OCI-LY7 (cell line): ENCODE measurements around the gene OR4D2. TPM values are rescaled to one million over a fixed set of nuclear protein-coding genes. Genes with fewer than 3 reads are reported as not detected.

Experiments used
- BruUV-seq: library from RNA; stranded (reverse); fragments of 400-500 nt; replicated peaks from 2 replicates; lab custom pipeline; 2021; lab: Mats Ljungman, UMichigan
- CTCF ChIA-PET: fragments of 300-600 bp; sonication (Branson Sonifier 250); formaldehyde crosslinking; loops from one replicate; lab custom pipeline; 2022; ENCODE audit warnings: antibody characterized with exemption; ENCODE audit not compliant: unreplicated experiment; lab: Charles Lee
- POLR2A ChIA-PET: fragments of 300-600 bp; sonication (Branson Sonifier 250); formaldehyde crosslinking; loops from one replicate; lab custom pipeline; 2022; ENCODE audit warnings: antibody characterized with exemption; lab: Charles Lee
- DNase-seq: peaks from one replicate; pipeline ENCODE4 v3.0.0-alpha.2; 2015; ENCODE audit warnings: low spot score
- H2AFZ ChIP-seq: fragments of 200-600 bp; sonication (generic), shearing (Covaris generic); 2 replicates; pipeline ENCODE4 v1.6.1; 2014; ENCODE audit warnings: mild to moderate bottlenecking, antibody characterized with exemption, low read length, moderate library complexity
- H3K27ac ChIP-seq: fragments of 200-600 bp; sonication (generic); 2 replicates; pipeline ENCODE4 v1.5.1; 2014; ENCODE audit warnings: mixed run types, low read depth, mild to moderate bottlenecking, moderate library complexity, low read length, inconsistent platforms; ENCODE audit not compliant: poor library complexity, severe bottlenecking
- H3K36me3 ChIP-seq: fragments of 200-600 bp; sonication (generic); 2 replicates; pipeline ENCODE4 v1.6.1; 2014; ENCODE audit warnings: mild to moderate bottlenecking, antibody characterized with exemption, low read length, moderate library complexity, mixed read lengths; ENCODE audit not compliant: insufficient read depth
- H3K4me1 ChIP-seq: fragments of 200-600 bp; sonication (generic); 2 replicates; pipeline ENCODE4 v1.5.1; 2014; ENCODE audit warnings: mild to moderate bottlenecking, low read length; ENCODE audit not compliant: insufficient read depth, poor library complexity, severe bottlenecking
- H3K4me2 ChIP-seq: fragments of 200-600 bp; sonication (generic); 2 replicates; pipeline ENCODE4 v1.6.1; 2014; ENCODE audit warnings: mild to moderate bottlenecking, low read length
- H3K4me3 ChIP-seq: fragments of 200-600 bp; sonication (generic); 2 replicates; pipeline ENCODE4 v1.5.1; 2014; ENCODE audit warnings: mild to moderate bottlenecking, low read depth, low read length; ENCODE audit not compliant: poor library complexity, severe bottlenecking
- H3K79me2 ChIP-seq: fragments of 200-600 bp; sonication (generic); 2 replicates; pipeline ENCODE4 v1.6.1; 2016; ENCODE audit warnings: low read depth, mild to moderate bottlenecking, low read length, moderate library complexity, mixed read lengths; ENCODE audit not compliant: insufficient read depth
- H3K9me2 ChIP-seq: fragments of 200-600 bp; sonication (generic); 2 replicates; pipeline ENCODE4 v1.6.1; 2016; ENCODE audit warnings: mild to moderate bottlenecking, low read length, mixed read lengths; ENCODE audit not compliant: insufficient read depth
- H3K9me3 ChIP-seq: fragments of 200-600 bp; sonication (generic); 2 replicates; pipeline ENCODE4 v1.6.1; 2014; ENCODE audit warnings: mild to moderate bottlenecking, mixed run types, low read length, mixed read lengths
- H4K20me1 ChIP-seq: fragments of 200-600 bp; sonication (generic); 2 replicates; pipeline ENCODE4 v1.6.1; 2014; ENCODE audit warnings: mild to moderate bottlenecking, antibody characterized with exemption, low read length, moderate library complexity, mixed read lengths; ENCODE audit not compliant: insufficient read depth
- EZH2phosphoT487 ChIP-seq: fragments of 200-600 bp; sonication (generic); IDR thresholded peaks from 2 replicates; pipeline ENCODE4 v1.6.1; 2018; ENCODE audit warnings: low read depth, borderline replicate concordance, mild to moderate bottlenecking, mixed run types, antibody characterized with exemption, low read length, moderate library complexity, mixed read lengths
- intact Hi-C: fragments of 100-400 bp; cut with micrococcal nuclease; formaldehyde crosslinking; loops from one replicate; pipeline ENCODE4 v1.10.0; 2022; ENCODE audit not compliant: unreplicated experiment
- total RNA-seq, 2 experiments: library from RNA; depleted of rRNA in 1 of 2; stranded (reverse); fragments of >200 nt in 1 of 2; shearing (Covaris generic) in 1 of 2; gene quantifications; 2 replicates each; pipeline ENCODE4 v1.2.3, GENCODE V29; 2014 to 2022
- TF ChIP-seq, protein P1 (sequence below): fragments of 200-600 bp; sonication (generic); conservative IDR thresholded peaks from 2 replicates; pipeline ENCODE4 v1.5.1; 2014; ENCODE audit warnings: mild to moderate bottlenecking, antibody characterized with exemption, low read length, moderate library complexity, mixed read lengths

The OR4D2 gene
- total RNA-seq, 2 experiments from 2014 or later = not detected

DNA sequence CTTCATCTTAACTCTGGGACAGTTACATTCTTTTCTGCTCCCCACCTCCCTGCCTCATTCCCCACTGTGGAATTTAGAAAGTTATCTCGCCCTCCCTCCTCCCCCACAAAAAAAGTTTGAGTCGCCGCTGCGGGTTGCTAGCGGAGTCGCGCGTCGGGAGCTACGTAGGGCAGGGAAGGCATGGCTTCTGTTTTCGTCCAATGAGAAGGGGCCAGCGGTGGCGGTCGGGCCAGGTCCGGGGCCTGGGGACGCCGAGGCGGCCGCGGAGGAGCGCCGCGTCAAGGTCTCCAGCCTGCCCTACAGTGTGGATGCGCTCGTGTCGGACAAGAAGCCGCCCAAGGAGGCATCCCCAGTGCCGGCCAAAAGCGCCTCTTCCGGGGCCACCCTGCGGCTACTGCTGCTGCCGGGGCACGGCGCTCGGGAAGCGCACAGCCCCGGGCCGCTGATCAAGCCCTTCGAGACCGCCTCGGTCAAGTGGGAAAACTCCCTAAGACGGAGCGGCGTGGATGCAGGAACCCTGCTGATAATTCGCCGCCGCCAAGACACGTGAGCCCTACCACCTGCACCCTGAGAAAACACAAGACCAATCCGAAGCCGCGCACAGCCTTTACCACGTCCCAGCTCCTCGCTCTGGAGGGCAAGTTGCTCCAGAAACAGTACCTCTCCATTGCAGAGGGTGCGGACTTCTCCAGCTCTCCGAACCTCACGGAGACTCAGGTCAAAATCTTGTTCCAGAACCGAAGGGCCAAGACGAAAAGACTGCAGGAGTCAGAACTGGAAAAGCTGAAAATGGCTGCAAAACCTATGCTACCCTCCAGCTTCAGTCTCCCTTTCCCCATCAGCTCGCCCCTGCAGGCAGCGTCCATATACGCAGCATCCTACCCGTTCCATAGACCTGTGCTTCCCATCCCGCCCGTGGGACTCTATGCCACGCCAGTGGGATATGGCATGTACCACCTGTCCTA, 9.7 kb upstream of the OR4D2 start:
- no peak overlapping the region for H2AFZ ChIP-seq
- no peaks in the 10 kb centered on the region for H3K9me3 ChIP-seq
- CTCF ChIA-PET = no interaction called here
- BruUV-seq = no TSS peak
- no peaks in the 10 kb centered on the region for H3K79me2 ChIP-seq
- H3K27ac ChIP-seq = no peak overlapping the region
- no peaks in the 10 kb centered on the region for H4K20me1 ChIP-seq
- H3K36me3 ChIP-seq = no peaks in the 10 kb centered on the region
- DNase-seq = no peak
- intact Hi-C loops = no loop called here
- no peak overlapping the region for H3K4me2 ChIP-seq
- no peak for TF ChIP-seq EZH2phosphoT487
- TF ChIP-seq, protein P1, sequence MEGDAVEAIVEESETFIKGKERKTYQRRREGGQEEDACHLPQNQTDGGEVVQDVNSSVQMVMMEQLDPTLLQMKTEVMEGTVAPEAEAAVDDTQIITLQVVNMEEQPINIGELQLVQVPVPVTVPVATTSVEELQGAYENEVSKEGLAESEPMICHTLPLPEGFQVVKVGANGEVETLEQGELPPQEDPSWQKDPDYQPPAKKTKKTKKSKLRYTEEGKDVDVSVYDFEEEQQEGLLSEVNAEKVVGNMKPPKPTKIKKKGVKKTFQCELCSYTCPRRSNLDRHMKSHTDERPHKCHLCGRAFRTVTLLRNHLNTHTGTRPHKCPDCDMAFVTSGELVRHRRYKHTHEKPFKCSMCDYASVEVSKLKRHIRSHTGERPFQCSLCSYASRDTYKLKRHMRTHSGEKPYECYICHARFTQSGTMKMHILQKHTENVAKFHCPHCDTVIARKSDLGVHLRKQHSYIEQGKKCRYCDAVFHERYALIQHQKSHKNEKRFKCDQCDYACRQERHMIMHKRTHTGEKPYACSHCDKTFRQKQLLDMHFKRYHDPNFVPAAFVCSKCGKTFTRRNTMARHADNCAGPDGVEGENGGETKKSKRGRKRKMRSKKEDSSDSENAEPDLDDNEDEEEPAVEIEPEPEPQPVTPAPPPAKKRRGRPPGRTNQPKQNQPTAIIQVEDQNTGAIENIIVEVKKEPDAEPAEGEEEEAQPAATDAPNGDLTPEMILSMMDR = no peak
- H3K4me3 ChIP-seq = no peak overlapping the region
- POLR2A ChIA-PET = no interaction called here
- H3K4me1 ChIP-seq = no peaks in the 10 kb centered on the region
- H3K9me2 ChIP-seq = no peaks in the 10 kb centered on the region

DNA sequence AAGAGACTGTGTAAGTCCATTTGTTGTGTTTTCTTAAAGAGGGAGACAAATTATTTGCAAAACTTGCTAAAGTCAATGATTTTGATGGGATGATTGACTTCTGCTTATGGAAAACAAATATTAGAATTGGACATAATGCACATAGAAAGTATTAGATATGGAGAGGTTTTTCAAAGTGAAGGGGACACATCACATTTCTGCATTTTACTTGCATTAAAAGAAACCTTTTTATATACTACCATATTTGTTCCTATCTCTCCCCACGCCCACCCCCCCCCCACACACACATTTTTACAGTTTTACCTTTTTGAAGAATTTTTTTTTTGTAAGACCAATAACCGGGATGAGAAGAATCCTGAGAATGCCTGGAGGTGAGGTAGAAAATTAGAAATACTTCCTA, 8.6 kb upstream of the OR4D2 start:
- CTCF ChIA-PET = no interaction called here
- Histone ChIP-seq H3K27ac (no peak overlapping the region), H3K36me3 (no peaks in the 10 kb centered on the region), H3K79me2 (no peaks in the 10 kb centered on the region), H3K4me3 (no peak overlapping the region), H3K4me2 (no peak overlapping the region), H2AFZ (no peak overlapping the region), H3K9me2 (no peaks in the 10 kb centered on the region), H3K4me1 (no peaks in the 10 kb centered on the region), H4K20me1 (no peaks in the 10 kb centered on the region), H3K9me3 (no peaks in the 10 kb centered on the region)
- POLR2A ChIA-PET = interaction anchor here (0.7 kb wide), 1 partner anchor 61 kb away, joined by 3 read pairs; no protein-coding TSS in a partner anchor
- no TSS peak for BruUV-seq
- DNase-seq = no peak
- no peak for TF ChIP-seq EZH2phosphoT487
- TF ChIP-seq, protein P1 = no peak
- intact Hi-C loops = no loop called here

DNA sequence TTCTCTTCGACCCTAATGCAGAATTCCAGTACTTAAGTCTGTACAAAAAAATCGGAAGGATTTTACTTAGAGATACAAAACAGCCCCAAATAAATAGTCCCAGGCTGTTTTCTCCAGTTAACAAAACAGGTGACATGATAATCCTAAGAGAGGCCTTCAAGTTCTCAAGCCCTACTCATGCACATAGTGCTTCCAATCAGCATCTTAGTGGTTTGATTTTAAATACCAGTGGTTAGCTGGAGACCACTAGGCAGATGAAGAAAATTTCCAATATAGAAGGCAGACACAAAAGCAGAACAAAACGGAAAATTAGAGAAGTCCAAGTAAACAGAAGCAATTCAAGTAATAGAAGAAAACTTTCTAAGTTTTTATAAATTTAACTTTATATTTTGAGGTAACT, 5.2 kb upstream of the OR4D2 start:
- Histone ChIP-seq H3K9me2 (no peaks in the 10 kb centered on the region), H3K27ac (no peak overlapping the region), H3K36me3 (no peaks in the 10 kb centered on the region), H3K9me3 (no peaks in the 10 kb centered on the region), H3K4me2 (no peak overlapping the region), H3K4me3 (no peak overlapping the region), H4K20me1 (no peaks in the 10 kb centered on the region), H3K4me1 (no peaks in the 10 kb centered on the region), H2AFZ (no peak overlapping the region), H3K79me2 (no peaks in the 10 kb centered on the region)
- TF ChIP-seq, protein P1 = no peak
- TF ChIP-seq EZH2phosphoT487 = no peak
- ChIA-PET CTCF (no interaction called here), POLR2A (no interaction called here)
- no peak for DNase-seq
- no TSS peak for BruUV-seq
- intact Hi-C loops = no loop called here
